GM12891 (cell line): ENCODE measurements around the gene ID1.
"Not testable (repeated sequence)": the region's sequence is repeated elsewhere in the genome, so short reads cannot be mapped to it uniquely, and the experiment has no call there.

ENCODE experiments used
- DNase-seq: peaks from one replicate; pipeline ENCODE4 v3.0.0; 2011; ENCODE audit warnings: low spot score; ENCODE audit not compliant: insufficient read length
- FAIRE-seq: peaks from 2 replicates; lab custom pipeline; 2011; peaks lifted over from hg19 to GRCh38; lab: Jason Lieb, UNC
- PAX5 ChIP-seq: IDR thresholded peaks from 2 replicates; pipeline ENCODE4 v1.6.1; 2011; ENCODE audit warnings: low read length, moderate library complexity, mild to moderate bottlenecking; ENCODE audit not compliant: insufficient read depth, severe bottlenecking
- POLR2A ChIP-seq: IDR thresholded peaks from 2 replicates; pipeline ENCODE4 v1.6.1; 2011; ENCODE audit warnings: low read depth, low read length, control low read depth
- POLR2AphosphoS5 ChIP-seq: IDR thresholded peaks from 2 replicates; pipeline ENCODE4 v1.6.1; 2011; ENCODE audit warnings: low read depth, low read length, control low read depth
- POU2F2 ChIP-seq: IDR thresholded peaks from 2 replicates; pipeline ENCODE4 v1.6.1; 2011; ENCODE audit warnings: low read depth, mild to moderate bottlenecking, control low read depth, low read length, moderate library complexity
- SPI1 ChIP-seq: IDR thresholded peaks from 2 replicates; pipeline ENCODE4 v1.6.1; 2011; ENCODE audit warnings: low read depth, low read length, control low read depth
- TAF1 ChIP-seq: IDR thresholded peaks from 2 replicates; pipeline ENCODE4 v1.6.1; 2011; ENCODE audit warnings: low read depth, low read length, control low read depth

Gene ID1

DNA sequence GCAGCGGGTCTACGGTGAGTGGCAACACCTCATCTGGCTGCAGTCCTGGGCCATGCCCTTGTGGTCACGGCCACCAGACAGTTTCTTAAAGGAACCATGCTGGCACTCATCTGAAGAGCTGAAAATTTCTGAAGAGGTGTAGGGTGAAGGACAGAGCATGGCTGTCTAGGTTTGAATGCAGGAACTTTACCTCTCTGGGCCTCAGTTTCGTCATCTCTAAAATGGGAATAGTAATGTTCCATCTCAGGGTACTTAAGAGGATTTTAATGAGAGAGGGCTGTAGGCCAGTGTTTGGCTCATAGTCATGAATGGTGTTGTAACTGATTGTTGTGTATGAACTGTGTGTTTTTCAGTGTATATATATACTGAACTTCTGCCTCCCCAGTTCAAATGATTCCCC lies 38.4 kb downstream of the ID1 start:
- TF ChIP-seq PAX5: no peak
- no peak for TF ChIP-seq SPI1
- TF ChIP-seq POLR2A: no peak
- no peak for TF ChIP-seq POLR2AphosphoS5
- TF ChIP-seq TAF1: no peak
- TF ChIP-seq POU2F2: no peak

DNA sequence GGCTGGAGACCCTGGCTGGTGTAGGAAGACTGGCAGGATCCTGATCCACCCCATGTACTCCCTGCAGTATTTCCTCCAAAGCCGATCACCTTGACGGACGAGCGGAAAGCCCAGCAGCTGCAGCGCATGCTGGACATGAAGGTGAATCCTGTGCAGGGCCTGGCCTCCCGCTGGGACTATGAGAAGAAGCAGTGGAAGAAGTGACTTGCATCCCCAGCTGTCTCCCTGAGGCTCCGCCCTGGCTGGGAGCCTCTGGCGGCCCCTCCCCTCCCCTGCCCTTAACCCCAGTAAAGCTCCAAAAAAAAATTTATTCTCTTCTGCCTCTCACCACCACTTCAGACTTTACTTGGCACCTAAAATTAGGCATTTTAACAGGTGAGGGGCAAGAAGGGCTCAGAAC lies 39.6 kb downstream of the ID1 start:
- DNase-seq (no peak), FAIRE-seq (no peak)
- TF ChIP-seq POU2F2: no peak
- TF ChIP-seq POLR2AphosphoS5: no peak
- no peak for TF ChIP-seq SPI1
- TF ChIP-seq PAX5: no peak
- no peak for TF ChIP-seq POLR2A
- no peak for TF ChIP-seq TAF1

More for the DNA sequence above, 38.4 kb downstream of the ID1 start:
- FAIRE-seq (no peak), DNase-seq (no peak)

GRCh38 chr20:31648104-31648503 lies 43.0 kb downstream of the ID1 start:
- not testable (repeated sequence) for DNase-seq, FAIRE-seq

DNA sequence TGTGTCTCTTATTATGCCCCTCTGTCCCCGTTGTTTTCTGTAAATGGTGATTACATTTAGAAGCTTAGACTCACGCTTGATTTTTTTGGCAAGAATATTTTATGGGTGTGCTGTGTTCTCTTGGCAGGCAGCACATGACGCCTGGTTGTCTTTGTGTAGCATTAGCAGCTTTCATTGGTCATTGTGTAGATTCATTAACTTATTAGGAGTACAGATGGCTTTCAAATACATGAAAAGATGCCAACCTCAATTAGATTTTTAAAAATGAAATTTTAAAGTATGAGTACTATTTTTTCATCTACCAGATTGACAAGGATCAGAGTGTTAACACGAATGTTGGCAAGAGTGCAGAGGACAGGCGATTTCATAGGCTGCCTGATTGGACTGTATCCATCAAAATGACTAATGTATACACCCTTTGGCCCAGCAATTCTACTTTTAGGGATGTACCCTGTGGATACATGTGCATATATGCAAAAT lies 47.9 kb downstream of the ID1 start:
- no peak for TF ChIP-seq TAF1
- TF ChIP-seq PAX5: no peak
- no peak for TF ChIP-seq POLR2A
- no peak for TF ChIP-seq POU2F2
- FAIRE-seq (no peak), DNase-seq (no peak)

DNA sequence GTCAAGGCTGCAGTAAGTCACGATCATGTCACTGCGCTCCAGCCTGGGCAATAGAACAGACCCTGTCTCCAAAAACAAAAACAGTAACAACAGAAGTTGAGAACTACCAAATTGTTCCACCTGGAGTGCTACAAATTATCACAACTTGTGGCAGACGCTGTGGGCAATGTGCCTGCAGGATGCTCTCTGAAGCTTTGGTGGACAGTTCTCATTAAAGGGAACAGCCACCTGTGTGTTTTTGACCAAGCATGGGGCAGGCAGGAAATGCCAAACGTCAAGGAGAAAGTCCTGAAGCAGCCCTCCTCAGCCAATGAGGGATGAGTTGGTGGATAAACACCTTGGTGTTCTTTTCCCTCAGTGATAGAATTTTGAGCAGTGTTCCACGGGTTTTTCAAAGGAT lies 48.5 kb downstream of the ID1 start:
- FAIRE-seq (no peak), DNase-seq (no peak)
- no peak for TF ChIP-seq POU2F2
- TF ChIP-seq SPI1: no peak
- no peak for TF ChIP-seq POLR2A

- TF ChIP-seq POU2F2 (no peak), SPI1 (no peak), TAF1 (no peak), PAX5 (no peak), POLR2AphosphoS5 (no peak), POLR2A (no peak)
- FAIRE-seq (no peak), DNase-seq (no peak)
These were observed 49.4 kb downstream of the ID1 start for GRCh38 chr20:31654534-31654933.
